GM12878 (cell line): ENCODE measurements around the gene CRTC2. TPM values are rescaled to one million over a fixed set of nuclear protein-coding genes. Genes with fewer than 3 reads are reported as not detected.

Source experiments
- ATAC-seq: fragments of 200-7000 bp; cut with Tn5 transposase; 3 replicates; pipeline ENCODE4 v1.9.1; 2020; ENCODE audit warnings: mild to moderate bottlenecking, moderate library complexity
- BruUV-seq: library from RNA; stranded (reverse); fragments of 400-500 nt; replicated peaks from 2 replicates; lab custom pipeline; 2021; lab: Mats Ljungman, UMichigan
- CTCF ChIA-PET: fragments of 300-600 bp; sonication (Branson Sonifier 250); formaldehyde crosslinking; extraction: SDS; loops from one replicate; lab custom pipeline; 2021; ENCODE audit warnings: inconsistent platforms; lab: Yijun Ruan, JAX
- POLR2A ChIA-PET: fragments of 350-600 bp; formaldehyde crosslinking; extraction: SDS; loops from one replicate; lab custom pipeline; 2021; ENCODE audit warnings: inconsistent platforms; lab: Charles Lee
- RAD21 ChIA-PET: fragments of 300-600 bp; sonication (Branson Sonifier 250); formaldehyde crosslinking; loops from one replicate; lab custom pipeline; 2023; ENCODE audit warnings: antibody characterized with exemption; ENCODE audit not compliant: unreplicated experiment; lab: Charles Lee
- SMC1A ChIA-PET: fragments of 300-600 bp; sonication (Branson Sonifier 250); formaldehyde crosslinking; loops from one replicate; lab custom pipeline; 2023; ENCODE audit not compliant: unreplicated experiment, uncharacterized antibody; lab: Charles Lee
- DNase-seq: peaks from one replicate; pipeline ENCODE4 v3.0.0-alpha.2; 2011; ENCODE audit warnings: low read depth, low spot score
- FAIRE-seq: peaks from 3 replicates; lab custom pipeline; 2011; peaks lifted over from hg19 to GRCh38; lab: Jason Lieb, UNC
- H2AFZ ChIP-seq: 2 replicates; pipeline ENCODE4 v1.6.0; 2011; ENCODE audit warnings: low read depth, low read length, control low read depth; ENCODE audit not compliant: control insufficient read depth
- H3K27ac ChIP-seq: 2 replicates; pipeline ENCODE4 v1.5.1; 2011; ENCODE audit warnings: control low read depth; ENCODE audit not compliant: control insufficient read depth, insufficient read depth
- H3K27me3 ChIP-seq, 2 experiments: replicated peaks in 1 of 2; 2 replicates each; pipeline versions ENCODE4 v1.6.0 to v1.6.1; 2011; ENCODE audit warnings: low read length in 1 of 2; ENCODE audit not compliant: control insufficient read depth in 2 of 2, insufficient read depth in 2 of 2
- H3K36me3 ChIP-seq, 2 experiments: 2 replicates each; pipeline ENCODE4 v1.5.1; 2011; ENCODE audit warnings: low read length in 1 of 2; ENCODE audit not compliant: control insufficient read depth in 2 of 2, insufficient read depth in 2 of 2
- H3K4me1 ChIP-seq: 2 replicates; pipeline ENCODE4 v1.6.1; 2011; ENCODE audit warnings: mild to moderate bottlenecking, low read length, moderate library complexity, mixed read lengths; ENCODE audit not compliant: control insufficient read depth, insufficient read depth
- H3K4me2 ChIP-seq: 2 replicates; pipeline ENCODE4 v1.6.0; 2011; ENCODE audit warnings: control low read depth; ENCODE audit not compliant: control insufficient read depth, insufficient read depth
- H3K4me3 ChIP-seq: fragments of 200-600 bp; sonication (generic); 2 replicates; pipeline ENCODE4 v1.5.1; 2016
- H3K79me2 ChIP-seq: 2 replicates; pipeline ENCODE4 v1.6.0; 2011; ENCODE audit warnings: low read length; ENCODE audit not compliant: control insufficient read depth, insufficient read depth
- H3K9ac ChIP-seq: 2 replicates; pipeline ENCODE4 v1.8.0; 2011; ENCODE audit warnings: low read length, control low read depth, mixed read lengths; ENCODE audit not compliant: control insufficient read depth, insufficient read depth
- H3K9me3 ChIP-seq: replicated peaks from 3 replicates; pipeline ENCODE4 v1.5.1; 2011; ENCODE audit warnings: mild to moderate bottlenecking, low read length; ENCODE audit not compliant: control insufficient read depth, insufficient read depth
- H4K20me1 ChIP-seq: 2 replicates; pipeline ENCODE4 v1.6.0; 2011; ENCODE audit not compliant: control insufficient read depth, insufficient read depth
- ATF7 ChIP-seq: fragments of 450-650 bp; IDR thresholded peaks from 2 replicates; pipeline ENCODE4 v1.6.1; 2016; ENCODE audit warnings: low read depth, mild to moderate bottlenecking
- BHLHE40 ChIP-seq, 2 experiments: fragments of 450-650 bp in 1 of 2; IDR thresholded peaks; 2 replicates each; pipeline ENCODE4 v1.6.1; 2011 to 2017; ENCODE audit warnings: low read depth in 2 of 2, borderline replicate concordance in 1 of 2, improper control_type of control experiment in 1 of 2, low read length in 1 of 2, mild to moderate bottlenecking in 1 of 2
- CEBPB ChIP-seq, 2 experiments: fragments of 150-350 bp in 1 of 2; IDR thresholded peaks; 2 replicates each; pipeline ENCODE4 v1.6.1; 2012 to 2014; ENCODE audit warnings: low read depth in 2 of 2, low read length in 2 of 2, borderline replicate concordance in 1 of 2, inconsistent platforms in 1 of 2
- CHD1 ChIP-seq: IDR thresholded peaks from 2 replicates; pipeline ENCODE4 v1.6.1; 2012; ENCODE audit warnings: low read depth, low read length, improper control_type of control experiment
- CREM ChIP-seq: IDR thresholded peaks from 2 replicates; pipeline ENCODE4 v1.6.1; 2014; ENCODE audit warnings: antibody characterized with exemption, low read depth
- FOXM1 ChIP-seq: IDR thresholded peaks from 2 replicates; pipeline ENCODE4 v1.6.1; 2012; ENCODE audit warnings: low read depth, mild to moderate bottlenecking, inconsistent platforms, low read length, moderate library complexity
- IRF4 ChIP-seq: IDR thresholded peaks from 2 replicates; pipeline ENCODE4 v1.6.1; 2011; ENCODE audit warnings: low read depth, low read length
- NBN ChIP-seq: fragments of 450-650 bp; IDR thresholded peaks from 2 replicates; pipeline ENCODE4 v1.6.1; 2016
- NR2F1 ChIP-seq: fragments of 450-650 bp; conservative IDR thresholded peaks from 2 replicates; pipeline ENCODE4 v1.6.1; 2017; ENCODE audit warnings: mild to moderate bottlenecking
- PAX5 ChIP-seq: IDR thresholded peaks from 2 replicates; pipeline ENCODE4 v1.6.1; 2011; ENCODE audit warnings: low read depth, low read length, borderline replicate concordance
- POLR2A ChIP-seq: IDR thresholded peaks from 2 replicates; pipeline ENCODE4 v1.6.1; 2011; ENCODE audit warnings: low read depth, mild to moderate bottlenecking, low read length
- RCOR1 ChIP-seq: conservative IDR thresholded peaks from 2 replicates; pipeline ENCODE4 v1.6.1; 2012; ENCODE audit warnings: low read depth, low read length, improper control_type of control experiment
- SPI1 ChIP-seq: IDR thresholded peaks from 2 replicates; pipeline ENCODE4 v1.6.1; 2011; ENCODE audit warnings: low read depth, mild to moderate bottlenecking, low read length, moderate library complexity, borderline replicate concordance; ENCODE audit not compliant: insufficient read depth
- STAT3 ChIP-seq: IDR thresholded peaks from 2 replicates; pipeline ENCODE4 v1.6.1; 2011; ENCODE audit warnings: low read depth, low read length, improper control_type of control experiment
- WGBS: methylation state at CpG from one replicate; pipeline ENCODE4 v1.1.6; 2016; ENCODE audit warnings: low lambda C conversion rate; ENCODE audit not compliant: insufficient replicate concordance, insufficient coverage; ENCODE audit errors: missing lambda C conversion rate; 5-methylcytosine and 5-hydroxymethylcytosine counted together
- in situ Hi-C: fragments of 300-500 bp; cut with MboI; formaldehyde crosslinking; loops from 9 replicates; pipeline ENCODE4 v1.14.3; 2018; ENCODE audit warnings: mixed read lengths
- intact Hi-C: fragments of 100-400 bp; cut with micrococcal nuclease; formaldehyde crosslinking; loops from one replicate; pipeline ENCODE4 v1.14.2; 2022; ENCODE audit not compliant: unreplicated experiment
- polyA plus RNA-seq, 11 experiments: library from polyadenylated mRNA; depleted of rRNA in 4 of 11; unstranded in 6 of 11; stranded (reverse) in 5 of 11; fragments of >200 nt; fragmentation: Nextera tagmentation in 4 of 11; fragmentation: Illumina TruSeq in 1 of 11; extraction: Ambion mirVana in 4 of 11; extraction: Trizol in 1 of 11; gene quantifications; 1 replicate in 1 of 11; 2 replicates in 10 of 11; pipeline versions ENCODE4 v1.2.1 to v1.2.3, GENCODE V29; 2011 to 2016; ENCODE audit warnings: inconsistent platforms in 2 of 11, missing spikeins in 2 of 11, low read depth in 1 of 11
- total RNA-seq, 4 experiments: library from RNA; depleted of rRNA in 3 of 4; stranded (reverse); fragments of >200 nt in 3 of 4; fragmentation: Illumina TruSeq in 1 of 4; extraction: Trizol in 1 of 4; gene quantifications; 2 replicates each; pipeline versions ENCODE4 v1.2.1 to v1.2.3, GENCODE V29; 2013 to 2021
- TF ChIP-seq, protein P1 (sequence below): fragments of 450-650 bp; IDR thresholded peaks from 2 replicates; pipeline ENCODE4 v1.6.1; 2014; ENCODE audit warnings: mild to moderate bottlenecking
- TF ChIP-seq, protein P2 (sequence below): fragments of 450-650 bp; formaldehyde crosslinking; IDR thresholded peaks from 2 replicates; pipeline ENCODE4 v1.4.0; 2022; ENCODE audit warnings: mild to moderate bottlenecking, moderate library complexity
- TF ChIP-seq, protein P3 (sequence below): fragments of 450-650 bp; IDR thresholded peaks from 2 replicates; pipeline ENCODE4 v1.6.1; 2017; ENCODE audit warnings: mild to moderate bottlenecking
- TF ChIP-seq, protein P4 (sequence below): fragments of 450-650 bp; conservative IDR thresholded peaks from 2 replicates; pipeline ENCODE4 v1.6.1; 2017; ENCODE audit warnings: mild to moderate bottlenecking, moderate library complexity

Gene CRTC2
- total and polyA plus RNA-seq, 10 of the 15 experiments (the other 5 are each of a cell fraction or from before 2014, with no cell fraction given), result 5.1 to 57.9 (median 32.7) TPM

DNA sequence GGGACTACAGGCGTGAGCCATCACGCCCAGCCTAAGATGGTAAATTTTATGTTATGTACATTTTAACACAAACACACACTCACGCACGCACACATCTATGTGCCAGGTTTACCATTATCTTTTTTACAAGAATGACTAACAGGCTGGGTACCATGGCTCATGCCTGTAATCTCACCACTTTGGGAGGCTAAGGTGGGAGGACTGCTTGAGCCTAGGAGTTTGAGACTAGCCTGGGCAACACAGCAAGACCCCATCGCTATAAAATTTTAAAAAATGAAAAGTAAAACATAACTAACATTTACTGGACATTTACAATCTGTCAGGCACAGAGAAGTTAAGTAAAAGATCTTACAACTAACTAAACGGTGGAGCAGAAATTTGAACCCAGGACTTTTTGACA is 50.3 kb downstream of the CRTC2 start:
- H3K79me2 ChIP-seq, result peaks cover 86% of the 10 kb centered on the region
- no peak overlapping the region for H3K4me2 ChIP-seq
- ChIA-PET CTCF (interaction anchor here (0.9 kb wide), 1 partner anchor 59 kb away, joined by 3 read pairs; no protein-coding TSS in a partner anchor), POLR2A (no interaction called here), SMC1A (interaction anchor here (0.6 to 5.1 kb wide), 3 partner anchors 8 to 79 kb away, joined by 3 to 27 read pairs (median 4); no protein-coding TSS in a partner anchor), RAD21 (no interaction called here)
- ATAC-seq (no peak), FAIRE-seq (no peak), DNase-seq (no peak)
- BruUV-seq, result no TSS peak
- H3K27ac ChIP-seq, result no peak overlapping the region
- H2AFZ ChIP-seq, result no peak overlapping the region
- no peaks in the 10 kb centered on the region; the same call in 1 of the 3 replicates for H3K9me3 ChIP-seq
- in situ Hi-C loops, result no loop called here
- H3K4me3 ChIP-seq, result no peak overlapping the region
- intact Hi-C loops, result no loop called here
- H3K27me3 ChIP-seq, result no peaks in the 10 kb centered on the region
- no peak overlapping the region for H3K9ac ChIP-seq
- H3K36me3 ChIP-seq, result peaks cover 2 to 5% of the 10 kb centered on the region in 2 experiments
- peaks cover 5% of the 10 kb centered on the region; the same call in 1 of the 2 replicates for H3K4me1 ChIP-seq
- no peaks in the 10 kb centered on the region; the same call in 1 of the 2 replicates for H4K20me1 ChIP-seq
- WGBS, result 85% methylated on average over 6 of the region's 6 CpGs
- TF ChIP-seq, protein P1, sequence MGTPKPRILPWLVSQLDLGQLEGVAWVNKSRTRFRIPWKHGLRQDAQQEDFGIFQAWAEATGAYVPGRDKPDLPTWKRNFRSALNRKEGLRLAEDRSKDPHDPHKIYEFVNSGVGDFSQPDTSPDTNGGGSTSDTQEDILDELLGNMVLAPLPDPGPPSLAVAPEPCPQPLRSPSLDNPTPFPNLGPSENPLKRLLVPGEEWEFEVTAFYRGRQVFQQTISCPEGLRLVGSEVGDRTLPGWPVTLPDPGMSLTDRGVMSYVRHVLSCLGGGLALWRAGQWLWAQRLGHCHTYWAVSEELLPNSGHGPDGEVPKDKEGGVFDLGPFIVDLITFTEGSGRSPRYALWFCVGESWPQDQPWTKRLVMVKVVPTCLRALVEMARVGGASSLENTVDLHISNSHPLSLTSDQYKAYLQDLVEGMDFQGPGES, result no peak
- TF ChIP-seq BHLHE40 (IDR thresholded peaks at IDR 0.05; ENCODE audit: borderline replicate concordance in 1 of 2, low read depth in 2 of 2, low read length in 1 of 2) (no peak), STAT3 (no peak), CREM (no peak), PAX5 (no peak), FOXM1 (no peak), CEBPB (IDR thresholded peaks at IDR 0.05; ENCODE audit: borderline replicate concordance in 1 of 2, low read depth in 2 of 2, low read length in 2 of 2) (no peak), SPI1 (no peak), NR2F1 (no peak), ATF7 (no peak), NBN (no peak), CHD1 (no peak), IRF4 (no peak), POLR2A (no peak), RCOR1 (no peak)
- TF ChIP-seq, protein P2, sequence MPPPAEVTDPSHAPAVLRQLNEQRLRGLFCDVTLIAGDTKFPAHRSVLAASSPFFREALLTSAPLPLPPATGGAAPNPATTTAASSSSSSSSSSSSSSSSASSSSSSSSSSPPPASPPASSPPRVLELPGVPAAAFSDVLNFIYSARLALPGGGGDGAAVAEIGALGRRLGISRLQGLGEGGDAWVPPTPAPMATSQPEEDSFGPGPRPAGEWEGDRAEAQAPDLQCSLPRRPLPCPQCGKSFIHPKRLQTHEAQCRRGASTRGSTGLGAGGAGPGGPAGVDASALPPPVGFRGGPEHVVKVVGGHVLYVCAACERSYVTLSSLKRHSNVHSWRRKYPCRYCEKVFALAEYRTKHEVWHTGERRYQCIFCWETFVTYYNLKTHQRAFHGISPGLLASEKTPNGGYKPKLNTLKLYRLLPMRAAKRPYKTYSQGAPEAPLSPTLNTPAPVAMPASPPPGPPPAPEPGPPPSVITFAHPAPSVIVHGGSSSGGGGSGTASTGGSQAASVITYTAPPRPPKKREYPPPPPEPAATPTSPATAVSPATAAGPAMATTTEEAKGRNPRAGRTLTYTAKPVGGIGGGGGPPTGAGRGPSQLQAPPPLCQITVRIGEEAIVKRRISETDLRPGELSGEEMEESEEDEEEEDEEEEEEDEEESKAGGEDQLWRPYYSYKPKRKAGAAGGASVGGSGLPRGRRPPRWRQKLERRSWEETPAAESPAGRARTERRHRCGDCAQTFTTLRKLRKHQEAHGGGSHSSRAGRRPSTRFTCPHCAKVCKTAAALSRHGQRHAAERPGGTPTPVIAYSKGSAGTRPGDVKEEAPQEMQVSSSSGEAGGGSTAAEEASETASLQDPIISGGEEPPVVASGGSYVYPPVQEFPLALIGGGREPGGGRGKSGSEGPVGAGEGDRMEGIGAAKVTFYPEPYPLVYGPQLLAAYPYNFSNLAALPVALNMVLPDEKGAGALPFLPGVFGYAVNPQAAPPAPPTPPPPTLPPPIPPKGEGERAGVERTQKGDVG (CRISPR knock-in tag), result no peak
- TF ChIP-seq, protein P3, sequence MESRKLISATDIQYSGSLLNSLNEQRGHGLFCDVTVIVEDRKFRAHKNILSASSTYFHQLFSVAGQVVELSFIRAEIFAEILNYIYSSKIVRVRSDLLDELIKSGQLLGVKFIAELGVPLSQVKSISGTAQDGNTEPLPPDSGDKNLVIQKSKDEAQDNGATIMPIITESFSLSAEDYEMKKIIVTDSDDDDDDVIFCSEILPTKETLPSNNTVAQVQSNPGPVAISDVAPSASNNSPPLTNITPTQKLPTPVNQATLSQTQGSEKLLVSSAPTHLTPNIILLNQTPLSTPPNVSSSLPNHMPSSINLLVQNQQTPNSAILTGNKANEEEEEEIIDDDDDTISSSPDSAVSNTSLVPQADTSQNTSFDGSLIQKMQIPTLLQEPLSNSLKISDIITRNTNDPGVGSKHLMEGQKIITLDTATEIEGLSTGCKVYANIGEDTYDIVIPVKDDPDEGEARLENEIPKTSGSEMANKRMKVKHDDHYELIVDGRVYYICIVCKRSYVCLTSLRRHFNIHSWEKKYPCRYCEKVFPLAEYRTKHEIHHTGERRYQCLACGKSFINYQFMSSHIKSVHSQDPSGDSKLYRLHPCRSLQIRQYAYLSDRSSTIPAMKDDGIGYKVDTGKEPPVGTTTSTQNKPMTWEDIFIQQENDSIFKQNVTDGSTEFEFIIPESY, result no peak
- TF ChIP-seq, protein P4, sequence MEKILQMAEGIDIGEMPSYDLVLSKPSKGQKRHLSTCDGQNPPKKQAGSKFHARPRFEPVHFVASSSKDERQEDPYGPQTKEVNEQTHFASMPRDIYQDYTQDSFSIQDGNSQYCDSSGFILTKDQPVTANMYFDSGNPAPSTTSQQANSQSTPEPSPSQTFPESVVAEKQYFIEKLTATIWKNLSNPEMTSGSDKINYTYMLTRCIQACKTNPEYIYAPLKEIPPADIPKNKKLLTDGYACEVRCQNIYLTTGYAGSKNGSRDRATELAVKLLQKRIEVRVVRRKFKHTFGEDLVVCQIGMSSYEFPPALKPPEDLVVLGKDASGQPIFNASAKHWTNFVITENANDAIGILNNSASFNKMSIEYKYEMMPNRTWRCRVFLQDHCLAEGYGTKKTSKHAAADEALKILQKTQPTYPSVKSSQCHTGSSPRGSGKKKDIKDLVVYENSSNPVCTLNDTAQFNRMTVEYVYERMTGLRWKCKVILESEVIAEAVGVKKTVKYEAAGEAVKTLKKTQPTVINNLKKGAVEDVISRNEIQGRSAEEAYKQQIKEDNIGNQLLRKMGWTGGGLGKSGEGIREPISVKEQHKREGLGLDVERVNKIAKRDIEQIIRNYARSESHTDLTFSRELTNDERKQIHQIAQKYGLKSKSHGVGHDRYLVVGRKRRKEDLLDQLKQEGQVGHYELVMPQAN, result no peak
